ENCODE data around the gene CARD11.
"Not testable (repeated sequence)": the region's sequence is repeated elsewhere in the genome, so short reads cannot be mapped to it uniquely, and the experiment has no call there.

Gene CARD11

GRCh38 chr7:3063016-3063753, 19.5 kb upstream of the CARD11 start:
- no peak for DNase-seq

- no peak for DNase-seq
These were observed 13.4 kb upstream of the CARD11 start for GRCh38 chr7:3057066-3057420.

DNA sequence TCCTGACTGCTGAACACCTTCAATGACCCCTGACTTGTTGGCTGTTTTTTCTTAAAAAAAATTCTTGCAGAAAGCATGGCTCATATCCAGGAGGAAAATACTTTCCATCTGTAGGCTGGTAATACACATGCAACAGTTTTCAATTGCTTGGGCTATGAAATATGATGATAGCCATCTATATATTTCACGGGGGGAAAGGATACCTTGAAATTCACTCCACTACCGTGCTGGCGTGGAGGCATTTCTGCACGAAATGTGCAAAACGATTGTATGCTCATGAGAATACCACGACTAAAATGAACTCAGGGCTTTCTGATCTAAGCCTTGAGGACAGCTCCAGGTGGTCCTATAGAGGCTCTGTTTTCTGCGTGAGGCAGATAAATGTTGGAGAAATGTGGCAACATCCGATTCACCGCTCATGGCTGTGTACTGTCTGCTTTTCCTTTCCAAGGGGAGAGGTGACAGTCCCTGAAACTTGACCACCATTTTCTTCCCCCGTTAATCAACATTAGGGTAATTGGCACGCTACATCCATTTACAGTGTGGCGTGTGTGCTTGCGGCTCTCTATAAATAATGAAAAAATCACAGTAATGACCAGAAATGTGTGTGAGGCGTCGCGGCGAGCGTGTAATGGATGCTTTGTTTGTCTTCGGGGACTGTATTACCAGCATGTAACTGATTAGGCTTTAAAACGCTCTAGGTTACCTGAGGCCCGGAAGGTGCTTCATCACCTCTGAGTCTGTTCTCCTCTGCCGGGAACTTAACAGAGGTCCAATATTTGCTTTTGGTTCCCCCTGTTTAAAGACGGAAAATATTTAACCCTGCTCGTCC, 12.8 kb upstream of the CARD11 start:
- peak; percentile 82 for DNase-seq

DNA sequence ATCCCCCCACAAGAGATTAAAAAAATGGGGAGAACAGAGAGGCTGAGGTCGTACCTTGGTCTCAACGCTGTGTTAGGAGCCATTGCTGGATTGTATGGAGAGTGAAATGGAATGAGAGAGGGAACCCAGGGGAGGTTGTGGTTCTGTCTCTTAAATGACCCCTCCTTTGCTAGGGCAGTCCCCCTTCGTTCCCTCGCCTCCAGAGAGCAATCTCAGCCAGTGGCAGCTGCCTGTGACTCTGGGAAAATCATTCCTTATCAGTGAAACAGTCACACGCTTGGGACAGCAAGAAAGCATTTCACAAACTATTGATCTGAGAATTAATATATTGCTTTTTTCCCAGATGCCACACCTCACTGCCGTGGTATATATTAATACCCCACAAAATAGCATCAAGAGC, 12.0 kb upstream of the CARD11 start:
- DNase-seq, result no peak

DNA sequence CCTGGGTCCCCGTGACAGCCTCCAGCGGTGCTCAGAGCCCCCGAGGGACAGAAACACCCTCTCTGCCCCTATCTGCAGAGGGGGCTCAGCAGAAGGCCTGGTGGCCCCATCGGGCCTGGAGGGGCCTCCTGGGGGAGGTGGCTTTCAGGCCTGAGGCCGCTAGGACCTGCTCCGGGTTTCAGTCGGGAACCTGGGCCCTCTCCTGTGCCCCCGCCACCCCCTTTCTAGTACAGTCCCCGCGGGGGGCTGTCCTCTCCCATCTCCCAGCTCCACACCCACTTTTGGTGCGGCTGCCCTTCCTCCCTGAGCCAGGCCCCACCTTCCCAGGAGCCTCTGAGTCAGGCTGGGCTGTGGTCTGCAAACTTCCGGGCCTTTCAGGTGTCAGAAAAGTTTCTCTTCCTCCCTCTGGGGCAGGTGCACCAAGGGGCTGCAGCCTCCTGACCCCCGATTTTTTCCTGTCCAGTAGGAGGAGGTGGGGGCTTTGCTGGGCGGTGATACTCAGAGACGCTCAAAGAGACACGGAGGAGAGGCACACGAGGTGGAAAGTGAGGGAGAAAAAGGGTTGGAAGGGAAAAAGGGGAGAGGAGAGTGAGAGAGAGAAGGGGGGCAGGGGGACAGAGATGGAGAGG, 692 bp downstream of the CARD11 start:
- DNase-seq, result no peak

DNA sequence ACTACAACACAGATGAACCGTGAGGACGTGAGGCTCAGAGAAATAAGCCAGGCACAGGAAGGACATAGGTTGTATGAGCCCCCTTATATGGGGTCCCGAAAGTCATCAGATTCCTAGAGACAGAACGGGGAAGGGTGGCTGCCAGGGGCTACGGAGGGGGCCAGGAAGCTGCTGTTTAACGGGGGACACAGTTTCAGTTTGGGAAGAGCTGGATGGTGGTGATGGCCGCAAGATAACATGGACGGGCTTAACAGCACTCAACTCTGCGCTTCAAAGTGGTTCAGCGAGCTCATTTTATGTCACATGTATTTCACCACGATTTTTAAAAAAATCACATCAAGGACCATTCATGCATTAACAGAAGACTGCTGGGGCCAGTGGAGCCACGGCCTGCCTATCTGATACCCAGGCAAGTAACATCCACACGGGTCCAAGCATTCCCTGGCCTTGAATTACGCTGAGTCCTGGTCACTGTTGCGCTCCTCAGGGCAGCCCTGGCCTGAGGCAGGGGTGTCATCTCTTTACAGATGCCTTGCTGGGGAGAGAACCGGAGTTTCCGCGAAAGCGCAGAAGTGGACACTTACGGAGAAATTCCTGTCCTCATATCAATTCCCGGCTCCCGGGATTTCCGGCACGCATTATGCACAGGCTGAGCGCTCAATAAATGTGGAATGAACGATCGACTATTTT, 1.5 kb downstream of the CARD11 start:
- DNase-seq, result no peak

DNA sequence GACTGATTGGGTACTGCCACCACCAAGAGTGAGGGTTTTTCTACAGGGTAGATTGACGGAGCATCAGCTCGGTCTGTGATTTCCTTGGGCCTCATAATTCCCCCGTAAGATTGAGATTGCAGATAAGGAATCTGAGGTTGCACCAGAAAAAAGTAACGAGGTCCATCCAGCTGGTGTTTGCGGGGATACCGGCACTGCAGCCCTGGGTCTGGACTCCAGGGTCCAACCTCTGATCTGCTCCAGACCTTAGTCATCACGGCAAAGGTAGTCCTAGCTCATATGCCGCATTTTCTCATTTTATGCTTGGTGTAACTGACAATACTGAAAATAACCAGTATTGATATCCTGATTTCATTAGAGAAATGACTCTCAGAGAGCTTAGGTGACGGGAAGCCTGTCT, 3.9 kb downstream of the CARD11 start:
- no peak for DNase-seq

DNA sequence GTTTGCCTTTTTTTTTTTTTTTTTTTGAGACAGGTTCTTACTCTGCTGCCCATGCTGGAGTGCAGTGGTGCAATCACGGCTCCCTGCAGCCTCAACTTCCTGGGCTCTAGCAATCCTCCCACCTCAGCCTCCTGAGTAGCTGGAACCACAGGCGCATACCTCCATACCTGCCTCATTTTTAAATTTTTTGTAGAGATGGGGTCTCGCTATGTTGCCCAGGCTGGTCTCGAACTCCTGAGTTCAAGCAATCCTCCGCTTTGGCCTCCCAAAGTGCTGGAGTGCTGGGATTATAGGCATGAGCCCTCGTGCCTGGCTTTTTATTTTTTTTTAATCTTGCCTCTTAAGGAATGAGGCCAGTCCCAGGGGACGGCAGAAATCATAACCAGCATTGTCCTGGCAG, 5.7 kb downstream of the CARD11 start:
- DNase-seq, result not testable (repeated sequence)

- no peak for DNase-seq
These were observed 6.4 kb downstream of the CARD11 start for GRCh38 chr7:3037259-3037658.

DNA sequence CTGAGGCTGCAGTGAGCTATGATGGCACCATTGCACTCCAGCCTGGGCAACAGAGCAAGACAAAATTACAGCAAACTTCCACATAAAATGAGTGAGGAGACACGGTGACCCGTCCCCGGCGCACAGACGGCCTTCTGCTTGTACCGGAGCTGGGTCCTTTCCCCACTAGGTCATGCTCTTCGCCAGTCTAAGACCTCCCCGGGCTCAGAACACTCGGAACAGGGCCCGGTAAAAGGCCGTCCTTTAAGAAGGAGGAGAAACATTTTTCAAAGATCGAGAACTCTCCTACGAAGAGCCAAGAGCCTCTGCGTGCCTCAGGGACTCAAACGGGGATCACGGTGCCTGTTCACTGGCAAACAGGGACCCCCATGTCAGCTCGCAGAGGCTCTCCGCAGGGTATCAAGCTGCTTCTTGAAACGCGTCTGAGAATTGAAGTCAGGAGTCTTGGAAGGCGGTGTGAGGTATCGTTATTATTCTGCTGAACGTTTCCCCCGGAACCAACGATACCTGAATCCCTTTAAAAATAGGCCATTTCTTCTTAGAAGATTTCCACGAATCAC, 9.0 kb downstream of the CARD11 start:
- DNase-seq, result no peak

- no peak for DNase-seq
These were observed 10.1 kb downstream of the CARD11 start for GRCh38 chr7:3033581-3033980.

- DNase-seq, result no peak
These were observed 10.5 kb downstream of the CARD11 start for GRCh38 chr7:3033136-3033535.

DNA sequence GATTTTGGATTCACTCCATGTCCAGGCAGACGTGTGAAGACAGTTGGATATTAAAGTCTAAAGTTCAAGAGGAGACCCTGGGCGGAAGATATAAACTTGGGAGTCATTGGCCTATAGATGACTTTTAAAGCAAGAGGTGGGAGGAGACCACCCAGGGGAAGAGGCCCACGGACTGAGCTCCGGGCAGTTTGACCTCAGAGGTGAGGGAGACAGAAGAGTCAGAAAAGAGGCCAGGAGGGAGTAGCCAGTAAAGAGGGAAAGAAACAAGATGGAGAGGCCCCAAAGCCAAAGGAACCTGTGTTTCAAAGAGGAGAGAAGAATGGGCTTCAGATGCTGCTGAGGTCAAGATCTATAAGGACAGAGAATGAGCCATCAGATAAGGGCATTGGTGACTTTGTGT, 11.4 kb downstream of the CARD11 start:
- no peak for DNase-seq

DNA sequence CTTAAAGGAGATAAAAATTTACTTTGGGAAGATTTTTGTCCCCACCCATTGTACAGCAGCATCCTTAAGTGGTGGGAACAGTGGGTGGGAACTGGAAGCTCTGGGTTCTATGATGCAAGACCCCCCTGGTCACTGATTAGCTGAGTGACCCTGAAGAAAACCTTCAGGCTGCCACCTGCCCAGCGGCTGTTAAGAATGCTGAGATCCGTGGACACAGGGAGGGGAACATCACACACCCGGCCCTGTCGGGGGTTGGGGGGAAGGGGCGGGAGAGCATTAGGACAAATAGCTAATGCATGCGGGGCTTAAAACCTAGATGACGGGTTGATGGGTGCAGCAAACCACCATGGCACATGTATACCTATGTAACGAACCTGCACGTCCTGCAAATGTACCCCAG, 14.5 kb downstream of the CARD11 start:
- no peak for DNase-seq

GRCh38 chr7:3028758-3029093, 14.9 kb downstream of the CARD11 start:
- DNase-seq, result peak; percentile 27

DNA sequence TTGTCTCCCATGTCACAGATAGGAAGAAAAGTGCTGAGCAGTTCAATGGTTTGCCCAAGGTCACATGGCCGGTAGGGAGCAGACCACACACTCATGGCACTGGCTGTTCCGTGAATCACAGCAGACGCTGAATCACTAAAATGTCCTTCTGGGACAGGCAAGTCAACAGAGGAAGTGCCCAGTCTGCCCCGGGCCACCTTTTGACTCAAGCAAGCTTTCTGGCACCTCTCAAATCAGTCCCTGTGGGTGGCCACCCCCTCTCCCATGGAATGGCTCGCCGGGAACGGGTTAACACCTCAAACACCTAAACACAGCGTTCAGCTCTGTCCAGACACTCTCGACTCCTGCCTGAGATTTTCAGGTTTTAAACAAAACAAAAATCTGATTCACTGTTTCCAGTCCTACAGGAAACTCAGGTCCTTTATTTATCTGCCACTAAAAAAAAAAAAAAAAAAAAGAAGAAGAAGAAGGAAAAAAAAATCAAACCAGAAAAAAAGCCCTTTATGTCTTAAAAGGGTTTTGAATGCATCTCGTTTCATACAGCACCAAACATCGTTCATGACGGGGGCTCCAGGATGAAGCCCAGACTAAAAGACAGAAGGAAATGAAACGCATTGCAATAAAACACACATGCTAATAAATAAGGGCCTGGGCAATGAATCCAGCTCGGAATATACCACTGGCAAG, 15.5 kb downstream of the CARD11 start:
- no peak for DNase-seq

- no peak for DNase-seq
These were observed 16.4 kb downstream of the CARD11 start for GRCh38 chr7:3027005-3027845.

- no peak for DNase-seq
These were observed 18.1 kb downstream of the CARD11 start for GRCh38 chr7:3025616-3026015.

- no peak for DNase-seq
These were observed 21.8 kb downstream of the CARD11 start for GRCh38 chr7:3021825-3022224.

DNA sequence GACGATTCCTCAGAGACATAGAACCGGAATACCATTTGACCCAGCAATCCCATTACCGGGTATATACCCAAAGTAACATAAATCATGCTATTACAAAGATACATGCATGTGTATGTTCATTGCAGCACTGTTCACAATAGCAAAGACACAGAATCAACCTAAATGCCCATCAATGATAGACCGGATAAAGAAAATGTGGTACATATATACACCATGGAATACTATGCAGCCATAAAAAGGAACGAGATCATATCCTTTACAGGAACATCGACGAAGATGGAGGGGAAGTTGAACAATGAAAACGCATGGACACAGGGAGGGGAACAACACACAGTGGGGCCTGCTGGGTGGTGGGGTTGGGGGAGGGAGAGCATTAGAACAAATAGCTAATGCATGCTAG, 22.4 kb downstream of the CARD11 start:
- DNase-seq, result not testable (repeated sequence)

DNA sequence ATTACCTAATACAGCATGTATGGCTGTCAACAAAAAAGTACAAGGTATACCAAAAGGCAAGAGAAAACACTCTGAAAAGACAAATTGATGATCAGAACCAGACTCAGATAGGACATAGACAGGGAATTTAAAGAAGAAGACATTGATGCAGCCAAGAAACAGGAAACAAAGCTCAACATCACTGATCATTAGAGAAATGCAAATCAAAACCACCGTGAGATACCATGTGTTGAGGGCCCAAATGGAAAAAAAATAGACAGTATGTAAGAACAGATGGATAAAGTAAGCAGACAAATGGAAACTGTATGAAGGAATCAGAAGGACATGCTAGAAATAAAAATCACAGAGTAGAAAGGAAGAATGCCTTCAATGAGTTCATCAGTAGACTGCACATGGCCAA, 23.3 kb downstream of the CARD11 start:
- DNase-seq, result no peak

DNA sequence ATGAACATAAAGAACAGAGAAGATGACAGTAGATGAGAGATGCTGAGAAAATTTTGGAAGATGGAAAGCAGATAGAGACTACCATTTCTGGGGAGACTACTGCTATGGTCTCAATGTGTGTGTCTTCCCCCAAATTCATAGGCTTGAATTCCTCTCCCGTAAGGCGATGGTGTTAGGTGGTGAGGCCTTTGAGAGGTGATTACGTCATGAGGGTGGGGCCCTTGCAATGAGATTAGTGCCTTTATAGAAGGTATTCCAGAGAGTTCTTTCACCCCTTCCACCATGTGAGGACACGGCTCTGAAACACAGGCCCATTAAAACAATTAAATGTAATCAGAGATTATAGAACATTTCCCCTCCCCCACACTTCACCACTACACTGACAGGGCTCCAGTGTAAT, 23.9 kb downstream of the CARD11 start:
- no peak for DNase-seq

Data from NCI-H69 (cell line).